Measurements from ENCODE around the gene JAKMIP1.

GRCh38 chr4:6009452-6009851 lies 190.9 kb downstream of the JAKMIP1 start:
- TF ChIP-seq ZNF274 (IDR thresholded peaks at IDR 0.05; ENCODE audit: low read depth, low read length), result no peak
- TF ChIP-seq SUZ12 (IDR thresholded peaks at IDR 0.05; ENCODE audit: extremely low read depth, insufficient read depth, insufficient read length), result no peak

All from NT2/D1 (cell line).